Bronchial epithelial cell (primary cell): ENCODE results near the gene CPXM2. TPM values are rescaled to one million over a fixed set of nuclear protein-coding genes. Genes with fewer than 3 reads are reported as not detected.
A peak's percentile ranks its signal among the peaks of the same experiment; 100 is the strongest.

Experiments
- DNase-seq: peaks from one replicate; pipeline ENCODE4 v3.0.0-alpha.2; 2010; ENCODE audit warnings: low read depth
- FAIRE-seq: peaks from 2 replicates; lab custom pipeline; 2011; peaks lifted over from hg19 to GRCh38; lab: Jason Lieb, UNC
- H3K27me3 ChIP-seq: 2 replicates; pipeline ENCODE4 v1.5.1; 2011; ENCODE audit warnings: low read length; ENCODE audit not compliant: control insufficient read depth, insufficient read depth
- H3K36me3 ChIP-seq: 2 replicates; pipeline ENCODE4 v1.5.1; 2011; ENCODE audit warnings: low read length; ENCODE audit not compliant: control insufficient read depth, insufficient read depth
- H3K4me3 ChIP-seq: 2 replicates; pipeline ENCODE4 v1.5.1; 2011; ENCODE audit warnings: mild to moderate bottlenecking, low read depth, low read length, control low read depth
- CTCF ChIP-seq: IDR thresholded peaks from 2 replicates; pipeline ENCODE4 v1.5.1; 2011; ENCODE audit warnings: mild to moderate bottlenecking, moderate library complexity, low read length, control low read depth, inconsistent platforms; ENCODE audit not compliant: insufficient read depth, severe bottlenecking
- total RNA-seq: library from RNA; depleted of rRNA; stranded (reverse); fragments of >200 nt; gene quantifications from 2 replicates; pipeline ENCODE4 v1.2.1, GENCODE V29; 2014

The CPXM2 gene
- total RNA-seq, 1 donor from 2014 or later: 0.26 TPM

DNA sequence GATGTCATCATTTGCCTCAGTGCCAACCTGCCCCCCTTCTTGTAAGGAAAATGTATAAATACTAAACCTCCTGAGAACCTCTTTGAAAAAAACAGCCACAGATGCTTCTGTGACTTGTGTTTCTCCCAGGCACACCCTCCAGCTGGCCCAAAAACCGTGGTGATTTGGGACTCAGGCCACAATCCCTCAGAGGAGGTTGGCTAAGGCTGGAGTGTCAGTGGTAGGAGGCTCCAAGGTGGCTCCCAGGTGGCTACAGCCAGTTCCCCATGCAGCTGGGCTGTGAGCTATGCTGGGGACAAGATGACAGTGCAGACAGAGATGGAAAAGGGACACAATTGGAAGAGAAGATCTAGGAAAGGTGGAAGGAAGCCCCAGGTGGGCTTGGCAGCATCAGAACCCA lies 104.7 kb downstream of the CPXM2 start:
- no peak for DNase-seq
- no peak for TF ChIP-seq CTCF
- H3K36me3 ChIP-seq: no peaks in the 10 kb centered on the region
- no peak overlapping the region for H3K4me3 ChIP-seq
- no peak for FAIRE-seq
- no peaks in the 10 kb centered on the region for H3K27me3 ChIP-seq

- Histone ChIP-seq H3K36me3 (no peaks in the 10 kb centered on the region), H3K27me3 (no peaks in the 10 kb centered on the region), H3K4me3 (no peak overlapping the region)
- FAIRE-seq: peak; percentile 28
- DNase-seq: no peak
- TF ChIP-seq CTCF: no peak
Observed at GRCh38 chr10:123786306-123786705, 105.3 kb downstream of the CPXM2 start.

DNA sequence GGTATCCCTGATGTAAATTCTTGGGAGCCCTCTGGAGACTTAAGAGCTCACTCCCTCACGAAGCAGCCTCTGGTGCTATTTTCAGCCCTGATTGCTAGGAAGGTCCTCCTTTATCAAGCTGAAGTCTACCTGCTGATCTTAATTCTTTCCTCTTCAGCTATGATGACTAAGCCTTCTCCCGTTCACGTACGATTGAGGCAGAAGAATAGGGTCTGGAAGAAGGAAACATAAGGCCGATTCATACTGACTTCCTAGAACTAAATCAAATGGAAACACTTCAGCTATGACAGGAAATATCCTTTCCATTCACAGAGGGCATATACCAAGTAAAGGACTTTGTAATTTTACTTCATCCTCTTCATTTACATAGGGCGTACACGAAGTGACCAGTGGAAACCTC lies 107.0 kb downstream of the CPXM2 start:
- H3K36me3 ChIP-seq: no peaks in the 10 kb centered on the region
- no peak overlapping the region for H3K4me3 ChIP-seq
- no peak for TF ChIP-seq CTCF
- FAIRE-seq: no peak
- H3K27me3 ChIP-seq: no peaks in the 10 kb centered on the region
- no peak for DNase-seq

DNA sequence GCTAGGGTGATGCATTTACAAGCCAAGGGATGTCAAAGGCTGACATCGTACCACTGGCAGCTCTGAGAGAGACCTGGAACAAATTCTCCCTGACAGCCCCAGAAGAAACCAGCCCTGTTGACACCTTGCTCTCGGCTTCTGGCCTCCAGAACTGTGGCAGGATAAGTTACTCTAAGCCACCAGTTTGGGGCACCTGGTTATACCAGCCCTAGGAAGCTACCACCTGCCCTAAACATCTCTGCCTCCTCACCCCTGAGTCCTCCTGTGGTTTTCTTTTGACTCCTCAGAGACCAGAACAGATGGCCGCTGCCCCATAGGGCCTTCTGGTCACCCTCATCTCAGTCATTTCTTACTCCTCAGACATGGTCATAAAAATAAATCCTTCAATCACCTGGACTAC lies 107.4 kb downstream of the CPXM2 start:
- FAIRE-seq (no peak), DNase-seq (no peak)
- Histone ChIP-seq H3K36me3 (no peaks in the 10 kb centered on the region), H3K27me3 (no peaks in the 10 kb centered on the region), H3K4me3 (no peak overlapping the region)
- no peak for TF ChIP-seq CTCF

DNA sequence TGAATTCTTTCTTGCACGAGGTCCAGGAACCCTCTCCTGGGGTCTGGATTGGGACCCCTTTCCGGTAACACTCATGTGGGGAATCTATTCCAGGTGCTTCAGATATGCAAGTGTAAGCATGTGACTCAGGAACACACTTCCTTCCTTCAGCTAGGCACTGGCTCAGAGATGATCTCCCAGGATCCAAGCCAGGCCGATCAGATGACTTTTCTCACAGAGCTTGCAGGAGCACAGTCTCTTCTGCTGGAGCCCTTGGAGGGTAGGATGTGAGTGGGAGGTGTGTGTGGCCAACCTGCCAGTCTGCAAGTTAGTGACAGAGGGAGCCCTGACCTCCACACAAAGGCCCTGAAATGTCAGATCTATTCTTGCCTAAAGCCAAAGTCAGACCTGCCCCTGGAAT lies 108.3 kb downstream of the CPXM2 start:
- no peak for TF ChIP-seq CTCF
- DNase-seq: peak; percentile 8
- Histone ChIP-seq H3K4me3 (no peak overlapping the region), H3K36me3 (no peaks in the 10 kb centered on the region), H3K27me3 (no peaks in the 10 kb centered on the region)
- FAIRE-seq: peak; percentile 7

DNA sequence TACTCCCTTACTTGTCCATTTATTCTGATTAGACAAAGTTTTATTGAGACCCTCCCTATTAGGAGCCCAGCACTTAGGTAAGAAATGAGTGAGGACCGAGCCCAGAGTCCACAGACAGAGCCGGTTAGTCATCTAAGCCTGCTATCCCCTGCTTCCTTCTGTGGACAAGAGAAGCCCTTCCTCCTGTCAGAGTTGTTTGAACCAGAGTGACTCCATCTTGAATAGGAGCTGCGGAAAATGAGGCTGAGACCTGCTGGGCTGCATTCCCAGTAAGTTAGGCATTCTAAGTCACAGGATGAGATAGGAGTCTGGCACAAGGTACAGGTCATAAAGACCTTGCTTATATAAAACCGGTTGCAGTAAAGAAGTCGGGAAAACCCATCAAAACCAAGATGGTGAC lies 109.1 kb downstream of the CPXM2 start:
- no peak for TF ChIP-seq CTCF
- peak; percentile 12 for DNase-seq
- Histone ChIP-seq H3K27me3 (no peaks in the 10 kb centered on the region), H3K4me3 (no peak overlapping the region), H3K36me3 (no peaks in the 10 kb centered on the region)
- FAIRE-seq: no peak
